SH-SY5Y (cell line): Measurements from ENCODE around the gene RIC3.

Experiments
- GATA2 ChIP-seq: IDR thresholded peaks from 2 replicates; pipeline ENCODE4 v1.6.1; 2011; ENCODE audit warnings: mild to moderate bottlenecking, low read depth, low read length
- GATA3 ChIP-seq: IDR thresholded peaks from 2 replicates; pipeline ENCODE4 v1.6.1; 2011; ENCODE audit warnings: low read depth, mild to moderate bottlenecking, low read length, moderate library complexity

DNA sequence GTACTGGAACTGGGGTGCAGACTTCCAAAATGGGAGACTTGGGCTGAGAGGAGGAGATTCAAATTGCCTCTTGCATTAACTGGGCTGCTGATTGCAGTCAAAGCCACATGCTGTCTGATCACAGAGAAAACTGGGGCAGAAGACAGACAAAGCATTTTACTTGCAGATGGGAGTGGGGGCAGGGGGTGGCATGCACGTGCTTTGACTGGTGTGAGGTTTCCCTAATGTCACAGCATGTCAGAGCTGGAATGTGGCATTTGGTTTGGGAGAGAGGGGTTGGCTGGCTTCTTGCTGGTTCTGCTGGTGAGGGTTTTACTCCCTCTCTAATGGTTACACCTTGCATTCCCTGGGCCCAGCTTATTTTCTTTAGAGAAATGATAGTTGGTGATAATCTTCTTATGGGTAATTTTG lies 84.9 kb downstream of the RIC3 start:
- TF ChIP-seq GATA2: no peak
- TF ChIP-seq GATA3: no peak
